Endothelial cell of umbilical vein (primary cell): Measurements from ENCODE around the gene MDM1. TPM values are rescaled to one million over a fixed set of nuclear protein-coding genes. Genes with fewer than 3 reads are reported as not detected.

Experiments
- BruUV-seq: library from RNA; stranded (reverse); fragments of 400-500 nt; replicated peaks from 2 replicates; lab custom pipeline; 2021; lab: Mats Ljungman, UMichigan
- CTCF ChIA-PET: fragments of 300-600, 350-600 bp; sonication (Branson Sonifier 250); formaldehyde crosslinking; loops from one replicate; lab custom pipeline; 2021; ENCODE audit warnings: antibody characterized with exemption, inconsistent platforms; lab: Charles Lee
- POLR2A ChIA-PET: fragments of 300-600, 350-600 bp; sonication (Branson Sonifier 250); formaldehyde crosslinking; loops from one replicate; lab custom pipeline; 2021; ENCODE audit warnings: antibody characterized with exemption, inconsistent platforms; lab: Charles Lee
- DNase-seq: peaks from one replicate; pipeline ENCODE4 v3.0.0-alpha.2; 2011; ENCODE audit warnings: low read depth, low spot score
- FAIRE-seq: peaks from 2 replicates; lab custom pipeline; 2011; peaks lifted over from hg19 to GRCh38; lab: Jason Lieb, UNC
- H2AFZ ChIP-seq: 2 replicates; pipeline ENCODE4 v1.6.0; 2012; ENCODE audit warnings: low read depth, low read length, control low read depth, inconsistent platforms
- H3K27ac ChIP-seq: 2 replicates; pipeline ENCODE4 v1.5.1; 2011; ENCODE audit warnings: low read depth, mild to moderate bottlenecking, control low read depth, low read length, moderate library complexity; ENCODE audit not compliant: insufficient read depth
- H3K27me3 ChIP-seq, 2 experiments: 2 replicates each; pipeline versions ENCODE4 v1.6.0 to v1.6.1; 2011; ENCODE audit warnings: low read length in 2 of 2, mixed read lengths in 1 of 2; ENCODE audit not compliant: control insufficient read depth in 2 of 2, insufficient read depth in 2 of 2
- H3K36me3 ChIP-seq, 2 experiments: 2 replicates in 1 of 2; 3 replicates in 1 of 2; pipeline ENCODE4 v1.5.1; 2011; ENCODE audit warnings: low read length in 2 of 2, mild to moderate bottlenecking in 1 of 2, moderate library complexity in 1 of 2; ENCODE audit not compliant: control insufficient read depth in 2 of 2, insufficient read depth in 2 of 2; ENCODE audit errors: extremely low read depth in 1 of 2
- H3K4me1 ChIP-seq: 3 replicates; pipeline ENCODE4 v1.5.1; 2011; ENCODE audit warnings: mild to moderate bottlenecking, low read length; ENCODE audit not compliant: control insufficient read depth, insufficient read depth; ENCODE audit errors: extremely low read depth
- H3K4me2 ChIP-seq: 2 replicates; pipeline ENCODE4 v1.6.1; 2011; ENCODE audit warnings: low read length, control low read depth, mixed read lengths; ENCODE audit not compliant: insufficient read depth
- H3K4me3 ChIP-seq, 3 experiments: fragments of 200-600 bp in 1 of 3; sonication (generic), shearing (Covaris generic) in 1 of 3; replicated peaks in 1 of 3; 2 replicates each; pipeline ENCODE4 v1.5.1; 2011 to 2016; ENCODE audit warnings: control low read depth in 3 of 3, low read length in 3 of 3, mild to moderate bottlenecking in 2 of 3, inconsistent platforms in 1 of 3, low read depth in 1 of 3, moderate library complexity in 1 of 3; ENCODE audit not compliant: insufficient read depth in 1 of 3
- H3K79me2 ChIP-seq: 2 replicates; pipeline ENCODE4 v1.6.0; 2012; ENCODE audit warnings: low read length, inconsistent platforms; ENCODE audit not compliant: control insufficient read depth, insufficient read depth
- H3K9ac ChIP-seq: replicated peaks from 2 replicates; pipeline ENCODE3; 2011; ENCODE audit warnings: low read length, control low read depth; ENCODE audit not compliant: insufficient read depth; ENCODE audit errors: extremely low read depth
- H3K9me1 ChIP-seq: replicated peaks from 3 replicates; pipeline ENCODE4 v1.6.0; 2011; ENCODE audit warnings: mild to moderate bottlenecking, low read length; ENCODE audit not compliant: control insufficient read depth, insufficient read depth; ENCODE audit errors: extremely low read depth
- H3K9me3 ChIP-seq: replicated peaks from 2 replicates; pipeline ENCODE4 v1.5.1; 2012; ENCODE audit warnings: low read length, inconsistent platforms; ENCODE audit not compliant: control insufficient read depth, insufficient read depth
- H4K20me1 ChIP-seq: replicated peaks from 2 replicates; pipeline ENCODE3; 2011; ENCODE audit warnings: mild to moderate bottlenecking, low read length; ENCODE audit not compliant: control insufficient read depth, insufficient read depth; ENCODE audit errors: extremely low read depth
- EZH2 ChIP-seq: IDR thresholded peaks from 2 replicates; pipeline ENCODE4 v1.6.1; 2012; ENCODE audit warnings: borderline replicate concordance, low read depth, mild to moderate bottlenecking, moderate library complexity, low read length, inconsistent platforms; ENCODE audit not compliant: severe bottlenecking
- FOS ChIP-seq: IDR thresholded peaks from 2 replicates; pipeline ENCODE4 v1.6.1; 2011; ENCODE audit warnings: mild to moderate bottlenecking, low read length, moderate library complexity, borderline replicate concordance; ENCODE audit not compliant: insufficient read depth
- GATA2 ChIP-seq: IDR thresholded peaks from 2 replicates; pipeline ENCODE4 v1.7.0; 2011; ENCODE audit warnings: low read depth, mild to moderate bottlenecking, moderate library complexity, mixed read lengths, low read length; ENCODE audit not compliant: insufficient read length, insufficient read depth
- JUN ChIP-seq: IDR thresholded peaks from 2 replicates; pipeline ENCODE4 v1.6.1; 2011; ENCODE audit warnings: borderline replicate concordance, low read depth; ENCODE audit not compliant: insufficient read length, insufficient read depth
- MYC ChIP-seq: IDR thresholded peaks from one replicate; pipeline ENCODE4 v1.6.1; 2011; ENCODE audit warnings: mild to moderate bottlenecking, low read depth, low read length
- POLR2A ChIP-seq: IDR thresholded peaks from 2 replicates; pipeline ENCODE4 v1.6.1; 2012; ENCODE audit warnings: low read depth, mild to moderate bottlenecking, control low read depth, low read length
- POLR2AphosphoS5 ChIP-seq: IDR thresholded peaks from 2 replicates; pipeline ENCODE4 v1.6.1; 2012; ENCODE audit warnings: low read depth, mild to moderate bottlenecking, control low read depth, low read length, moderate library complexity; ENCODE audit not compliant: insufficient read depth
- dilution Hi-C: fragments of 300-500 bp; cut with MboI; formaldehyde crosslinking; loops from one replicate; pipeline ENCODE4 v1.15.0; 2019; ENCODE audit warnings: low sequenced_read_pairs; ENCODE audit not compliant: extremely low pct_ligation_motif_present
- intact Hi-C: fragments of 100-400 bp; cut with micrococcal nuclease; formaldehyde crosslinking; loops from one replicate; pipeline ENCODE4 v1.10.0; 2022
- polyA plus RNA-seq, 4 experiments: library from polyadenylated mRNA; depleted of rRNA in 3 of 4; stranded (reverse) in 3 of 4; unstranded in 1 of 4; fragments of >200 nt; gene quantifications; 2 replicates each; pipeline versions ENCODE4 v1.2.1 to v1.2.3, GENCODE V29; 2011 to 2012; ENCODE audit warnings: missing spikeins in 1 of 4
- total RNA-seq: library from RNA; stranded (reverse); gene quantifications from 2 replicates; pipeline ENCODE4 v1.2.3, GENCODE V29; 2021
- TF ChIP-seq, protein P1 (sequence below), 2 donors: IDR thresholded peaks; 1 replicate in 1 of 2; 2 replicates in 1 of 2; pipeline ENCODE4 v1.5.1; 2011; ENCODE audit warnings: low read length in 2 of 2, mild to moderate bottlenecking in 2 of 2, moderate library complexity in 2 of 2, control low read depth in 1 of 2, inconsistent platforms in 1 of 2, low read depth in 1 of 2; ENCODE audit not compliant: insufficient read depth in 1 of 2; ENCODE audit errors: extremely low read depth in 1 of 2
- TF ChIP-seq, protein P2 (sequence below): IDR thresholded peaks from 2 replicates; pipeline ENCODE4 v1.6.1; 2011; ENCODE audit not compliant: insufficient read depth, insufficient read length

Gene MDM1
- total and polyA plus RNA-seq, 2 donors (not counting 3 experiments of a cell fraction or from before 2014, with no cell fraction given), result 4.3 to 12.5 TPM

DNA sequence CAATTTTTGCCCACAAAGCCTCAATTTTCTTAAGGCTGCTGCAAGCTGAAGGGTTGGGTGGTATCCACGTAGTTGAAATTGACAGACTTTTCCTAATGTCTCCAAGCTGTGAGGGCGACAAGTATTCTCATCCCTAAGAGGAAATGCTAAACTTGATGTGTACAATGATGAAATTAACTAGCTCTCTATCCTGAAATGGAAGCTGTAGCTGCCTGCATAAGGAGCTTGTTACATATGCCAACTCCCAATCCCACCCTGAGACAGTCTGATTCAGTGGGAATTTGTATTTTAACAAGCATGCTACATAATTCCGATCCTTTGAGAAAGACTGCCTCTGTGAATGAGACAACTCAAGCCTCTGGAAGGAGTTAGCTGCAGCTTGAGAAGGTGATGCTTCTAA is 45.7 kb upstream of the MDM1 start:
- H3K27me3 ChIP-seq, result peaks cover 9 to 18% of the 10 kb centered on the region in 2 experiments
- BruUV-seq, result no TSS peak
- no peak for FAIRE-seq

DNA sequence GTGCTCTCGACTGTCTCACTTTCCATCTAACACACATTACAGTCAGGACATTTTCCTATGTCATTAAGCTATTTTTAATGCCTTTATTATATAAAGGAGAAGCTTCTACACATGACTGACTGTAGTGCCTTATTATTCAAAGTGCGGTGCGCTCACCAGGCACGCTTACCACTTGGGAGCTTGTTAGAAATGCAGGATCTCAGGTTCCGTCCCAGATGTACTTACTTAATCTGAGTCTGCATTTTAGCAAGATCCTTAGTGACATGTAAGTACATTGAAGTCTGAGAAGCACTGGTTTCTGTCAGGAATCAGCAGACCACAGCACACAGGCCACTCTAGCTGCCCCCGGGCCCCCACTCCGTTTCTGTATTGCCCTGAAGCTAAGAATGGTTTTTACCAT is 44.7 kb upstream of the MDM1 start:
- dilution Hi-C loops, result no loop called here
- Histone ChIP-seq H3K79me2 (no peaks in the 10 kb centered on the region), H3K4me2 (no peak overlapping the region), H3K27ac (no peak overlapping the region), H3K9me1 (no peaks in the 10 kb centered on the region), H3K27me3 (peaks cover 9 to 18% of the 10 kb centered on the region in 2 experiments), H3K36me3 (no peaks in the 10 kb centered on the region), H3K4me1 (no peaks in the 10 kb centered on the region), H2AFZ (no peak overlapping the region), H4K20me1 (no peaks in the 10 kb centered on the region), H3K9me3 (no peaks in the 10 kb centered on the region), H3K9ac (no peak overlapping the region), H3K4me3 (no peak overlapping the region)
- ChIA-PET CTCF (no interaction called here), POLR2A (no interaction called here)
- intact Hi-C loops, result no loop called here
- BruUV-seq, result no TSS peak
- FAIRE-seq, result no peak
- no peak for DNase-seq
- TF ChIP-seq, protein P1, sequence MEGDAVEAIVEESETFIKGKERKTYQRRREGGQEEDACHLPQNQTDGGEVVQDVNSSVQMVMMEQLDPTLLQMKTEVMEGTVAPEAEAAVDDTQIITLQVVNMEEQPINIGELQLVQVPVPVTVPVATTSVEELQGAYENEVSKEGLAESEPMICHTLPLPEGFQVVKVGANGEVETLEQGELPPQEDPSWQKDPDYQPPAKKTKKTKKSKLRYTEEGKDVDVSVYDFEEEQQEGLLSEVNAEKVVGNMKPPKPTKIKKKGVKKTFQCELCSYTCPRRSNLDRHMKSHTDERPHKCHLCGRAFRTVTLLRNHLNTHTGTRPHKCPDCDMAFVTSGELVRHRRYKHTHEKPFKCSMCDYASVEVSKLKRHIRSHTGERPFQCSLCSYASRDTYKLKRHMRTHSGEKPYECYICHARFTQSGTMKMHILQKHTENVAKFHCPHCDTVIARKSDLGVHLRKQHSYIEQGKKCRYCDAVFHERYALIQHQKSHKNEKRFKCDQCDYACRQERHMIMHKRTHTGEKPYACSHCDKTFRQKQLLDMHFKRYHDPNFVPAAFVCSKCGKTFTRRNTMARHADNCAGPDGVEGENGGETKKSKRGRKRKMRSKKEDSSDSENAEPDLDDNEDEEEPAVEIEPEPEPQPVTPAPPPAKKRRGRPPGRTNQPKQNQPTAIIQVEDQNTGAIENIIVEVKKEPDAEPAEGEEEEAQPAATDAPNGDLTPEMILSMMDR (IDR thresholded peaks at IDR 0.05; ENCODE audit: extremely low read depth in 1 of 2, insufficient read depth in 1 of 2, low read depth in 1 of 2, low read length in 2 of 2), result no peak
- TF ChIP-seq EZH2 (no peak), GATA2 (no peak), JUN (no peak), MYC (no peak), POLR2AphosphoS5 (no peak), FOS (no peak), POLR2A (no peak)
- TF ChIP-seq, protein P2, sequence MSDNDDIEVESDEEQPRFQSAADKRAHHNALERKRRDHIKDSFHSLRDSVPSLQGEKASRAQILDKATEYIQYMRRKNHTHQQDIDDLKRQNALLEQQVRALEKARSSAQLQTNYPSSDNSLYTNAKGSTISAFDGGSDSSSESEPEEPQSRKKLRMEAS, result no peak

More for the DNA sequence above, 45.7 kb upstream of the MDM1 start:
- intact Hi-C loops (no loop called here), dilution Hi-C loops (no loop called here)
- no peak overlapping the region for H3K4me3 ChIP-seq
- no peak overlapping the region for H3K9ac ChIP-seq
- H3K4me2 ChIP-seq, result no peak overlapping the region
- ChIA-PET CTCF (interaction anchor here (0.6 to 1.1 kb wide), 4 partner anchors 19 to 1022 kb away, joined by 3 read pairs; no protein-coding TSS in a partner anchor), POLR2A (interaction anchor here (0.6 kb wide), 1 partner anchor 29 kb away, joined by 10 read pairs; no protein-coding TSS in a partner anchor)
- H4K20me1 ChIP-seq, result no peaks in the 10 kb centered on the region
- no peak overlapping the region for H3K27ac ChIP-seq
- H3K79me2 ChIP-seq, result no peaks in the 10 kb centered on the region
- H3K36me3 ChIP-seq, result no peaks in the 10 kb centered on the region
- no peaks in the 10 kb centered on the region for H3K9me1 ChIP-seq
- DNase-seq, result no peak
- TF ChIP-seq, protein P1 (IDR thresholded peaks at IDR 0.05; ENCODE audit: extremely low read depth in 1 of 2, insufficient read depth in 1 of 2, low read depth in 1 of 2, low read length in 2 of 2), result no peak
- TF ChIP-seq JUN, result no peak
- no peak for TF ChIP-seq FOS
- H2AFZ ChIP-seq, result no peak overlapping the region
- no peaks in the 10 kb centered on the region for H3K9me3 ChIP-seq
- H3K4me1 ChIP-seq, result no peaks in the 10 kb centered on the region
